H1 (cell line): ENCODE results near the gene ALG3. TPM values are rescaled to one million over a fixed set of nuclear protein-coding genes. Genes with fewer than 3 reads are reported as not detected.

Experiments
- ASH2L ChIP-seq: fragments of 200-600, 300-600 bp; sonication (generic); IDR thresholded peaks from one replicate; pipeline ENCODE4 v1.7.1; 2017; ENCODE audit warnings: low read length
- CEBPB ChIP-seq: IDR thresholded peaks from 2 replicates; pipeline ENCODE4 v1.6.1; 2012; ENCODE audit warnings: low read depth, low read length
- EGR1 ChIP-seq: IDR thresholded peaks from 2 replicates; pipeline ENCODE4 v1.6.1; 2011; ENCODE audit warnings: low read depth, low read length, borderline replicate concordance
- FOSL1 ChIP-seq: IDR thresholded peaks from 2 replicates; pipeline ENCODE4 v1.6.1; 2011; ENCODE audit warnings: mild to moderate bottlenecking, low read depth, low read length, moderate library complexity; ENCODE audit not compliant: insufficient read depth
- HDAC6 ChIP-seq: IDR thresholded peaks from one replicate; pipeline ENCODE4 v1.7.1; 2012; ENCODE audit warnings: low read depth, mild to moderate bottlenecking, inconsistent platforms, low read length, moderate library complexity
- KDM5A ChIP-seq: fragments of 200-600 bp; IDR thresholded peaks from 2 replicates; pipeline ENCODE4 v1.7.1; 2012; ENCODE audit warnings: mild to moderate bottlenecking, low read length, inconsistent platforms, mixed read lengths
- MAFK ChIP-seq: IDR thresholded peaks from 2 replicates; pipeline ENCODE4 v1.6.1; 2012; ENCODE audit warnings: low read depth, mild to moderate bottlenecking, improper control_type of control experiment, low read length
- NANOG ChIP-seq: IDR thresholded peaks from 2 replicates; pipeline ENCODE4 v1.6.1; 2011; ENCODE audit warnings: low read length, low read depth, mild to moderate bottlenecking, inconsistent platforms; ENCODE audit not compliant: insufficient read depth, poor library complexity, severe bottlenecking
- NRF1 ChIP-seq: IDR thresholded peaks from 2 replicates; pipeline ENCODE4 v1.6.1; 2011; ENCODE audit warnings: mild to moderate bottlenecking, low read depth, low read length, improper control_type of control experiment
- PHF8 ChIP-seq: fragments of 200-600 bp; sonication (generic); conservative IDR thresholded peaks from 2 replicates; pipeline ENCODE4 v1.7.1; 2012; ENCODE audit warnings: low read depth, mild to moderate bottlenecking, inconsistent platforms, low read length, moderate library complexity
- RNF2 ChIP-seq: fragments of 200-900, 300-1000 bp; sonication (generic); IDR thresholded peaks from 2 replicates; pipeline ENCODE4 v1.7.1; 2016; ENCODE audit warnings: borderline replicate concordance, low read depth, mild to moderate bottlenecking, antibody characterized with exemption, low read length; ENCODE audit not compliant: poor library complexity, severe bottlenecking; ENCODE audit errors: missing control alignments
- RXRA ChIP-seq: IDR thresholded peaks from 2 replicates; pipeline ENCODE4 v1.6.1; 2011; ENCODE audit warnings: low read depth, mild to moderate bottlenecking, low read length, moderate library complexity; ENCODE audit not compliant: insufficient read depth
- SIN3A ChIP-seq, 2 experiments: IDR thresholded peaks in 1 of 2; conservative IDR thresholded peaks in 1 of 2; 2 replicates each; pipeline ENCODE4 v1.6.1; 2011 to 2012; ENCODE audit warnings: low read length in 2 of 2, improper control_type of control experiment in 1 of 2, low read depth in 1 of 2, mild to moderate bottlenecking in 1 of 2
- SIRT6 ChIP-seq: IDR thresholded peaks from one replicate; pipeline ENCODE4 v1.7.1; 2012; ENCODE audit warnings: low read length, inconsistent platforms
- SIX5 ChIP-seq: IDR thresholded peaks from 2 replicates; pipeline ENCODE4 v1.6.1; 2011; ENCODE audit warnings: mild to moderate bottlenecking, low read depth, low read length
- SUZ12 ChIP-seq: fragments of 200-600 bp; sonication (generic); IDR thresholded peaks from 2 replicates; pipeline ENCODE4 v1.6.1; 2012; ENCODE audit warnings: mild to moderate bottlenecking, inconsistent platforms, low read length, moderate library complexity, mixed read lengths
- TBP ChIP-seq: IDR thresholded peaks from 2 replicates; pipeline ENCODE4 v1.6.1; 2011; ENCODE audit warnings: low read depth, low read length, improper control_type of control experiment
- TEAD4 ChIP-seq: IDR thresholded peaks from 2 replicates; pipeline ENCODE4 v1.6.1; 2012; ENCODE audit warnings: low read depth, low read length, inconsistent platforms, mixed read lengths
- polyA plus RNA-seq, 7 experiments: library from polyadenylated mRNA; depleted of rRNA in 3 of 7; stranded (reverse) in 5 of 7; unstranded in 2 of 7; fragments of >200 nt in 5 of 7; fragments of 200-250 nt in 2 of 7; gene quantifications; 1 replicate in 5 of 7; 2 replicates in 1 of 7; 4 replicates in 1 of 7; pipeline versions ENCODE4 v1.2.1 to v1.2.3, GENCODE V29; 2011 to 2013; ENCODE audit warnings: missing spikeins in 2 of 7, mixed read lengths in 2 of 7
- total RNA-seq: library from RNA; stranded (reverse); fragmentation: NEBNext Ultra II Directional; extraction: Animal tissue kit (Norgen Biotek cat#: 25700); gene quantifications from 2 replicates; pipeline ENCODE4 v1.2.1, GENCODE V29; 2021
- TF ChIP-seq, protein P1 (sequence below), 3 experiments: IDR thresholded peaks; 1 replicate in 2 of 3; 2 replicates in 1 of 3; pipeline versions ENCODE4 v1.5.1 to v1.6.1; 2011; ENCODE audit warnings: low read length in 3 of 3, mild to moderate bottlenecking in 3 of 3, inconsistent platforms in 2 of 3, low read depth in 1 of 3, moderate library complexity in 1 of 3; ENCODE audit not compliant: insufficient read depth in 1 of 3; ENCODE audit errors: control extremely low read depth in 1 of 3
- TF ChIP-seq, protein P2 (sequence below): IDR thresholded peaks from 2 replicates; pipeline ENCODE4 v1.6.1; 2012; ENCODE audit warnings: low read length, inconsistent platforms

The ALG3 gene
- total and polyA plus RNA-seq, 2 of the 8 experiments (the other 6 are each of a cell fraction or from before 2014, with no cell fraction given), result 54.6 to 148 TPM

DNA sequence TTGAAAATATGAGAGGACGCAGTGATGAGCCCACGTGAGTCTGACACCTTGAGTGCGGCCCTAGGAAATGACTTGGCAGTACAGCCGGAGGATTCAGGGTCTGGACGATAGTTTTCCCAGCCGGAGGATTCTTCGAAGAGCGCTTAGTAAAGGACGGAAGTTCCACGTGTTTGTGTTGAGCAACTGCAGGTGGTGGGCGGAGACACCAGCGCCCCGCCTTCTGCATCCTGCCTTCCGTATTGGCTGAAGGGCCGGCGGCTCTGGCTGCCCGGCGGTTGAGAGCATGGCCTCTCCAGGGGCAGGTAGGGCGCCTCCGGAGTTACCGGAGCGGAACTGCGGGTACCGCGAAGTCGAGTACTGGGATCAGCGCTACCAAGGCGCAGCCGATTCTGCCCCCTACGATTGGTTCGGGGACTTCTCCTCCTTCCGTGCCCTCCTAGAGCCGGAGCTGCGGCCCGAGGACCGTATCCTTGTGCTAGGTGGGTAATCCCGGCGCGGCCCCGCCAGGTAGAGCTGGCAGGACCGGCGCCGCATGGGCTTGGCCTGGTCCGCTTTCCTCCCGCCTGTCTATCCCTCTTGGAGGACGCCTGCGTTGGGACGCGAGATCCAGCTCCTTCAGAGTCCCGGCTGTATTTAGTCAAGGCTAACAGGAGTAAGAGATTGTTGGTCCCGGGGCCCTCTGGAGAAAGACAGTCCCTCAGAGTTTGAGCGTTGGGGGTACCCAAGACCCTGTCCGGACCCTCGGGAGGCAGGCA lies 827 bp upstream of the ALG3 start, which contains the start of gene EEF1AKMT4 (continued):
- TF ChIP-seq, protein P1, sequence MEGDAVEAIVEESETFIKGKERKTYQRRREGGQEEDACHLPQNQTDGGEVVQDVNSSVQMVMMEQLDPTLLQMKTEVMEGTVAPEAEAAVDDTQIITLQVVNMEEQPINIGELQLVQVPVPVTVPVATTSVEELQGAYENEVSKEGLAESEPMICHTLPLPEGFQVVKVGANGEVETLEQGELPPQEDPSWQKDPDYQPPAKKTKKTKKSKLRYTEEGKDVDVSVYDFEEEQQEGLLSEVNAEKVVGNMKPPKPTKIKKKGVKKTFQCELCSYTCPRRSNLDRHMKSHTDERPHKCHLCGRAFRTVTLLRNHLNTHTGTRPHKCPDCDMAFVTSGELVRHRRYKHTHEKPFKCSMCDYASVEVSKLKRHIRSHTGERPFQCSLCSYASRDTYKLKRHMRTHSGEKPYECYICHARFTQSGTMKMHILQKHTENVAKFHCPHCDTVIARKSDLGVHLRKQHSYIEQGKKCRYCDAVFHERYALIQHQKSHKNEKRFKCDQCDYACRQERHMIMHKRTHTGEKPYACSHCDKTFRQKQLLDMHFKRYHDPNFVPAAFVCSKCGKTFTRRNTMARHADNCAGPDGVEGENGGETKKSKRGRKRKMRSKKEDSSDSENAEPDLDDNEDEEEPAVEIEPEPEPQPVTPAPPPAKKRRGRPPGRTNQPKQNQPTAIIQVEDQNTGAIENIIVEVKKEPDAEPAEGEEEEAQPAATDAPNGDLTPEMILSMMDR (IDR thresholded peaks at IDR 0.05; ENCODE audit: control extremely low read depth in 1 of 3, insufficient read depth in 1 of 3, low read depth in 1 of 3, low read length in 3 of 3), result peak; percentile 74 to 83 (median 81)
- TF ChIP-seq NRF1, result no peak
- TF ChIP-seq CEBPB, result peak; percentile 99
- no peak for TF ChIP-seq TEAD4
- no peak for TF ChIP-seq RNF2
- peak; percentile 76; the same call in 1 of the 2 replicates for TF ChIP-seq TBP
- no peak for TF ChIP-seq SIX5
- TF ChIP-seq, protein P2, sequence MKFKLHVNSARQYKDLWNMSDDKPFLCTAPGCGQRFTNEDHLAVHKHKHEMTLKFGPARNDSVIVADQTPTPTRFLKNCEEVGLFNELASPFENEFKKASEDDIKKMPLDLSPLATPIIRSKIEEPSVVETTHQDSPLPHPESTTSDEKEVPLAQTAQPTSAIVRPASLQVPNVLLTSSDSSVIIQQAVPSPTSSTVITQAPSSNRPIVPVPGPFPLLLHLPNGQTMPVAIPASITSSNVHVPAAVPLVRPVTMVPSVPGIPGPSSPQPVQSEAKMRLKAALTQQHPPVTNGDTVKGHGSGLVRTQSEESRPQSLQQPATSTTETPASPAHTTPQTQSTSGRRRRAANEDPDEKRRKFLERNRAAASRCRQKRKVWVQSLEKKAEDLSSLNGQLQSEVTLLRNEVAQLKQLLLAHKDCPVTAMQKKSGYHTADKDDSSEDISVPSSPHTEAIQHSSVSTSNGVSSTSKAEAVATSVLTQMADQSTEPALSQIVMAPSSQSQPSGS, result no peak; the same call in 1 of the 2 replicates
- no peak for TF ChIP-seq RXRA
- no peak for TF ChIP-seq NANOG
- no peak for TF ChIP-seq ASH2L
- TF ChIP-seq KDM5A, result no peak; the same call in 1 of the 2 replicates
- TF ChIP-seq EGR1, result no peak
- no peak for TF ChIP-seq MAFK
- TF ChIP-seq SIRT6, result no peak
- no peak for TF ChIP-seq SUZ12
- no peak for TF ChIP-seq HDAC6
- peak; percentile 96 to 97 for TF ChIP-seq SIN3A (conservative IDR thresholded peaks at IDR 0.05 in 1 of 2, IDR thresholded peaks at IDR 0.05 in 1 of 2; ENCODE audit: low read depth in 1 of 2, low read length in 2 of 2)
- TF ChIP-seq PHF8, result peak; percentile 39; the same call in 1 of the 2 replicates
- no peak for TF ChIP-seq FOSL1
